PFSK-1 (cell line): Measurements from ENCODE around the gene GAL3ST3.

Experiments
- POLR2AphosphoS5 ChIP-seq: IDR thresholded peaks from 2 replicates; pipeline ENCODE4 v1.6.1; 2012; ENCODE audit warnings: low read depth, mild to moderate bottlenecking, control low read depth, low read length, moderate library complexity
- REST ChIP-seq, 2 experiments: IDR thresholded peaks; 2 replicates each; pipeline versions ENCODE4 v1.6.1 to v1.8.0; 2011 to 2012; ENCODE audit warnings: low read depth in 2 of 2, low read length in 2 of 2, control low read depth in 1 of 2, inconsistent platforms in 1 of 2, mild to moderate bottlenecking in 1 of 2, moderate library complexity in 1 of 2; ENCODE audit not compliant: insufficient read depth in 1 of 2
- SIN3A ChIP-seq: IDR thresholded peaks from 2 replicates; pipeline ENCODE4 v1.6.1; 2012; ENCODE audit warnings: mild to moderate bottlenecking, low read length, moderate library complexity, borderline replicate concordance; ENCODE audit not compliant: insufficient read depth
- TAF1 ChIP-seq: IDR thresholded peaks from 2 replicates; pipeline ENCODE4 v1.6.1; 2012; ENCODE audit warnings: low read length, control low read depth, borderline replicate concordance; ENCODE audit not compliant: insufficient read depth

GRCh38 chr11:66080055-66080817 lies 31.3 kb upstream of the GAL3ST3 start:
- no peak for TF ChIP-seq POLR2AphosphoS5
- no peak for TF ChIP-seq SIN3A
- TF ChIP-seq TAF1 = no peak
- TF ChIP-seq REST (IDR thresholded peaks at IDR 0.05; ENCODE audit: insufficient read depth in 1 of 2, low read depth in 2 of 2, low read length in 2 of 2) = no peak
